Heart left ventricle (tissue), 13 donors: ENCODE measurements around the gene PXYLP1.

Experiments
- CTCF ChIP-seq, 12 donors: fragments of 200-600 bp; sonication (generic) in 4 of 12; IDR thresholded peaks; one replicate each; pipeline versions ENCODE4 v1.5.0 to v1.8.0; 2018 to 2022; ENCODE audit warnings: antibody characterized with exemption in 12 of 12, mild to moderate bottlenecking in 5 of 12
- POLR2A ChIP-seq, 2 donors: fragments of 450-650 bp; IDR thresholded peaks; one replicate each; pipeline ENCODE4 v1.6.1; 2017; ENCODE audit warnings: antibody characterized with exemption in 2 of 2, mild to moderate bottlenecking in 2 of 2, moderate library complexity in 2 of 2
- donor health status: ischemic (EF 13 %, LVEDD 7.1; RV severe dilation, severe dysfunction).
- donor health status: DM: no; HTN: yes; CAD: no.
- donor health status: DM: no; HTN: no; CAD: no.
- donor health status: ischemic (EF 25% LVEDD 6.9; RV normal size, moderate dysfunction).
- donor health status: ischemic (EF 25% LVEDD 5.7; RV mildly dilated, moderate dysfunction).
- donor health status: ischemic (EF 35%, LVEDD 5.7; RV mildly dilated, moderate dysfunction).
- donor health status: nonischemic (EF 11% LVEDD 7.7; RV severe dilation, severe dysfunction).
- donor health status: DM: yes; HTN: yes; CAD: no.
- donor health status: PGD.
- donor health status: ischemic (EF 29% LVEDD 5.4; RV normal size, mild dysfunction).
- donor health status: nonischemic (EF 23%, LVEDD 6.1; RV moderate dilation, normal function).

GRCh38 chr3:141212555-141212954 lies 19.1 kb upstream of the PXYLP1 start:
- TF ChIP-seq CTCF (IDR thresholded peaks at IDR 0.05) (no peak), POLR2A (IDR thresholded peaks at IDR 0.05) (no peak)
